ENCODE data around the gene PPCDC. TPM values are rescaled to one million over a fixed set of nuclear protein-coding genes. Genes with fewer than 3 reads are reported as not detected.

The PPCDC gene
- total RNA-seq, 6 donors from 2014 or later: 8.2 to 21.0 (median 12.6) TPM

GRCh38 chr15:74997141-74997540, 26.2 kb upstream of the PPCDC start:
- no peaks in the 10 kb centered on the region for H3K36me3 ChIP-seq
- no peaks in the 10 kb centered on the region for H3K9me3 ChIP-seq
- ATAC-seq (ENCODE audit: low FRiP score in 2 of 2): no peak
- H3K4me1 ChIP-seq: peaks cover 10 to 13% (median 11%) of the 10 kb centered on the region in 4 donors
- WGBS, 2 donors: 51 to 68% methylated on average over 4 of the region's 4 CpGs
- no peak overlapping the region for H3K27ac ChIP-seq
- TF ChIP-seq POLR2A (IDR thresholded peaks at IDR 0.05): no peak
- no peak for TF ChIP-seq CTCF (IDR thresholded peaks at IDR 0.05)
- no peak for TF ChIP-seq EP300 (IDR thresholded peaks at IDR 0.05)
- TF ChIP-seq POLR2AphosphoS5 (IDR thresholded peaks at IDR 0.05): no peak
- H3K27me3 ChIP-seq: peaks cover 0 to 8% (median 1%) of the 10 kb centered on the region in 4 donors
- DNase-seq: no peak
- no peak overlapping the region for H3K4me3 ChIP-seq

GRCh38 chr15:74997543-74997942, 25.8 kb upstream of the PPCDC start:
- TF ChIP-seq EP300 (IDR thresholded peaks at IDR 0.05) (no peak), CTCF (IDR thresholded peaks at IDR 0.05) (no peak), POLR2A (IDR thresholded peaks at IDR 0.05) (no peak), POLR2AphosphoS5 (IDR thresholded peaks at IDR 0.05) (no peak)
- ATAC-seq (ENCODE audit: low FRiP score in 2 of 2) (no peak), DNase-seq (no peak)
- WGBS, 2 donors: 69 to 84% methylated on average over 2 of the region's 2 CpGs
- H3K4me3 ChIP-seq: no peak overlapping the region
- no peaks in the 10 kb centered on the region for H3K36me3 ChIP-seq
- no peaks in the 10 kb centered on the region for H3K9me3 ChIP-seq
- H3K27ac ChIP-seq: no peak overlapping the region
- peaks cover 0 to 8% (median 1%) of the 10 kb centered on the region in 4 donors for H3K27me3 ChIP-seq
- H3K4me1 ChIP-seq: peaks cover 10 to 13% (median 11%) of the 10 kb centered on the region in 4 donors

- ATAC-seq (ENCODE audit: low FRiP score in 2 of 2): no peak
- Histone ChIP-seq H3K36me3 (no peaks in the 10 kb centered on the region), H3K9me3 (no peaks in the 10 kb centered on the region), H3K4me1 (peaks cover 0 to 4% (median 1%) of the 10 kb centered on the region in 4 donors), H3K27ac (no peak overlapping the region), H3K27me3 (peaks cover 0 to 2% (median 0%) of the 10 kb centered on the region in 4 donors), H3K4me3 (no peak overlapping the region)
- 89 to 95% methylated on average over 6 of the region's 6 CpGs for WGBS, 2 donors
- DNase-seq: no peak
- TF ChIP-seq CTCF (IDR thresholded peaks at IDR 0.05) (no peak), EP300 (IDR thresholded peaks at IDR 0.05) (no peak), POLR2AphosphoS5 (IDR thresholded peaks at IDR 0.05) (no peak), POLR2A (IDR thresholded peaks at IDR 0.05) (no peak)
These were observed 22.1 kb upstream of the PPCDC start for GRCh38 chr15:75001310-75001709.

- DNase-seq (no peak), ATAC-seq (ENCODE audit: low FRiP score in 2 of 2) (no peak)
- WGBS, 2 donors: 72 to 85% methylated on average over 7 of the region's 7 CpGs
These were observed 21.0 kb upstream of the PPCDC start for GRCh38 chr15:75002398-75002797.

More at GRCh38 chr15:75002398-75002797, 21.0 kb upstream of the PPCDC start:
- no peak overlapping the region for H3K27ac ChIP-seq
- TF ChIP-seq EP300 (IDR thresholded peaks at IDR 0.05): no peak
- TF ChIP-seq POLR2A (IDR thresholded peaks at IDR 0.05): no peak
- TF ChIP-seq CTCF (IDR thresholded peaks at IDR 0.05): no peak
- no peak for TF ChIP-seq POLR2AphosphoS5 (IDR thresholded peaks at IDR 0.05)
- no peaks in the 10 kb centered on the region for H3K27me3 ChIP-seq
- H3K4me3 ChIP-seq: no peak overlapping the region
- no peaks in the 10 kb centered on the region for H3K4me1 ChIP-seq
- no peaks in the 10 kb centered on the region for H3K36me3 ChIP-seq
- H3K9me3 ChIP-seq: no peaks in the 10 kb centered on the region

All from upper lobe of left lung (tissue), 6 donors.